ENCODE measurements around the gene RFX2.
"Not testable (repeated sequence)": the region's sequence is repeated elsewhere in the genome, so short reads cannot be mapped to it uniquely, and the experiment has no call there.

The RFX2 gene

DNA sequence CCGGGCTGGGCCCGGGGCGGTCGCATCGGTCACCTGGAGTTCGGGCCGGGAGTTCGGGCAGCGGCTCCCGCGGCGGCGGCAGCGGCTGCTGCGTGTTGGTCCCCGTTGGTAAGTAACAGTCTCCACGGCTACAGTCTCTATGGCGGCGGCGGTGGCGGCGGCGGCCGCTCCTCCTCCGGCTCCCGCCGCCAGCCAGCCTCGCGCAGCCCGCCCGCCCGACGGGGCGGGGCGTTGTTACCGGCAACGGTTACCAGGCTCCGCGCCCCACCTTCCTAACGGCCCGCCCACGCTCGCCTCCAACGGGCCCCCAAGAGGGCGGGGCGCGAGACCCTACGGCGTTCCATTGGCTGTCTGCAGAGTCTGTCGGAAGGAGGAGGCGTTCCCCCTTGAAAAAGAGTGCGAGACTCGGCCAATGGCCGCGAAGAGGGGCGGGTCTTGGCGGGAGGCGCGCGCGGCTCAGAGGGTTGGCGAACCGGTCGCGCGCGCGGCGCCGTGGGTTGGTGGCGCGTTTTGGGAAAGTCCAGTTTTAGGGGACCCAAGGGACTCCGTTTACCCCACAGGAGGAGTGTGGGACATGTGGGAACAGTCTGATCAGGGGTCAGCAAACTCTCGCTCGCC, at the start of gene RFX2:
TSS of gene RFX2 (minus strand) at position 141 of the 618 bp plus-strand sequence. CDS start 63,004 bp downstream, outside the sequence.
- DNase-seq (ENCODE audit: low spot score): peak; percentile 98

- no peak for DNase-seq (ENCODE audit: low spot score)
Observed at GRCh38 chr19:6156033-6156432, 45.7 kb upstream of the RFX2 start.

DNA sequence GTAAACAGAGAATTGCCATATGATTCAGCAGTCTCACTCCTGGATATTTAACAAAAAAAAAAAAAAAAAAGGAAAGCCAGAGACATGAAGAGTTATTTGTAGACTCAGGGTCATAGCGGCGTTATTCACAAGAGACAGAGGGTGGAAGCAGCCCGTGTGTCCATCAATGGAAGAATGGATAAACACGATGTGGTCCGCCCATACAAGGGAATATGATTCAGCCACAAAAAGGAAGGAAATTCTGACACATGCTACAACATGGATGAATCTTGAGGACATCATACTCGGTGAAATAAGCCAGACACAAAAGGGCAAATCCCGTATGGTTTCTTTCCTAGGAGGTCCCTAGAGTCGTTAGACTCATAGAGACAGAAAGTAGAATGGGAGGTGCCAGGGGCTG, 40.0 kb upstream of the RFX2 start:
- no peak for DNase-seq (ENCODE audit: low spot score)

DNA sequence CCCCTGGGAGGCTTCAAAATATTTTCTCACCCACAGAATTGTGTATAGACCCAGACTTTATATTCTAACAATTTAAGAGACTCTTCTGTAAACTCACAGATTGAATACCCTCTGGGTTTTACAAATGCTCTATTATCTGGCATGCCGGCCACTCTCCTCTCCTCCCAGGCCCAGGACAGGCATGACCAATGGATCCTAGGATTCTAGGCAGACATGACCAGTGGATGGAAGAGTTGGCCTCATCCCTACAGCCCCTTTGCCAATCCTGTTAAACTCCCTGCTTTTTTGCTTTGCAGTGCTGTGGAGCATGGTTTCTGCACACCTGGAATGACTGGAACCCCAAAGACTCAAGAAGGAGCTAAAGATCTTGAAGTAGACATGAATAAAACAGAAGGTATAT, 30.9 kb upstream of the RFX2 start:
- no peak for DNase-seq (ENCODE audit: low spot score)

GRCh38 chr19:6138511-6138910, 28.2 kb upstream of the RFX2 start:
- DNase-seq (ENCODE audit: low spot score): no peak

- no peak for DNase-seq (ENCODE audit: low spot score)
Observed at GRCh38 chr19:6138066-6138465, 27.8 kb upstream of the RFX2 start.

- no peak for DNase-seq (ENCODE audit: low spot score)
Observed at GRCh38 chr19:6133231-6133630, 22.9 kb upstream of the RFX2 start.

GRCh38 chr19:6132482-6132881, 22.2 kb upstream of the RFX2 start:
- DNase-seq (ENCODE audit: low spot score): no peak

- DNase-seq (ENCODE audit: low spot score): no peak
Observed at GRCh38 chr19:6127716-6128335, 17.5 kb upstream of the RFX2 start.

GRCh38 chr19:6126335-6126974, 16.2 kb upstream of the RFX2 start:
- peak; percentile 58 for DNase-seq (ENCODE audit: low spot score)

DNA sequence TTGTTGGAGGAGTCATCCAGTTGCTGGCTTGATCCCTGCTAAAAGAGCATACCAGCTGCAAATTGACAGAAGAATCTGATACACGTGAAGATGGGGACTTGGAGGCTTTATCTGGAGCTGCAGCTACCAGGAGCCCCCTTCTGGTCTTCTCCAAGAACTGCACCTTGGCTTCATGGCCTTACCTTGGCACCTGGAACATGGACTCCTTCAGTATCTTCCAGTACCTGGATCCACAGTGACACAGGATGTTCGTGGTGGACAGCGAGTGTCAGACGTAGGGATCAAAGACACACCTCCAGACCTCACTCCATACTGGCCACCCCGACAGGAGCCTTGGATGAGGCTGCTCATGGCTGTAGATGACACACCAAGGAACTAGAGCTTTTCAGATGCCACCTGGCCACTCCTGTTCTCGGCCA, 15.3 kb upstream of the RFX2 start:
- peak; percentile 64 for DNase-seq (ENCODE audit: low spot score)

- DNase-seq (ENCODE audit: low spot score): no peak
Observed at GRCh38 chr19:6119031-6119430, 8.7 kb upstream of the RFX2 start.

GRCh38 chr19:6118043-6118442, 7.7 kb upstream of the RFX2 start:
- no peak for DNase-seq (ENCODE audit: low spot score)

GRCh38 chr19:6117534-6117933, 7.2 kb upstream of the RFX2 start:
- no peak for DNase-seq (ENCODE audit: low spot score)

GRCh38 chr19:6116749-6117430, 6.6 kb upstream of the RFX2 start:
- DNase-seq (ENCODE audit: low spot score): no peak

GRCh38 chr19:6115992-6116391, 5.7 kb upstream of the RFX2 start:
- DNase-seq (ENCODE audit: low spot score): no peak

- DNase-seq (ENCODE audit: low spot score): no peak
Observed at GRCh38 chr19:6113616-6114188, 3.4 kb upstream of the RFX2 start.

GRCh38 chr19:6109947-6110346, 353 bp downstream of the RFX2 start:
- DNase-seq (ENCODE audit: low spot score): no peak

DNA sequence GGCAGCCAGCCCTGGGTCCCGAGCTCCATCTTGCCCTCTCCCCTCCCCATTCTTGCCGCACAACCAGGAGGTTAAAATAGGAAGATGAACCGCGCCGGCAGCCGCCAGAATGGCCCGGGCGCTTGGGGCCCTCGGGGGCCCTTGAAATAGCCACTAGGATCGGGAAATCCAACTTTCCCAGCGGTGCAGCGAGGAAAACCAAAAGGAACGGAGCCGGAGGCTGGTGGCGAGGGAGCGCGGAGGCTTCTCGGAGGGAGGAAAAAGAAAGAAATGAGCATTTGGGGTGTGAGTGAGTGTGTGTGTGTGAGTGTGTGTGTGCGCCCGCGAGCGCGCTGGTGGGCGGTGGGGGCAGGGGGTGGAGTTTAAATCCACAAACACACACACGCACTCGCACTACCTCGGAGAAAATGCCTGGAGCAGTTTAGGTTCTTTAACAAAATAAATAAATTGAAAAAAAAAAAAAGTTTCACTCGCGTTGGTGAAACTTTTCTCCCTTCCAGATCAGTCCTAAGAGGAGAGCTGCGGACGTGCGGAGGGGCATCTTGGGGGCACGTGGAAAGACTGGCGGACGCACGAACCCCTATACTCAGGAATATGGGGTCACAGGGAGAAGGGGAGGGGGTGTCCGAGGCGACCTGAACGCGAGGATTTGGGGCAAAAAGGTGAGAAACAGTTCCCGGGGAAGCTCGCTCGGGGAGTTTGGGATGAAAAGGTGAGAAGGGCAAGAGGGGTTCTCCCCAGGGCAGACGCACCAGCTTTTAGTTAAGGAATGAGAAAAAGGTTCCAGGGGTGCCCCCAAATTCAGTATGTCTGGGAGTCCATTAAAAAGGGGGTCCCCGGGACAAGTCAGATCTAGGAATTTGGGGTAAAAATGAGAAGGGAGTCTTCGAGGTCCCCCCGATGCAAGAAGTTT, 1.3 kb downstream of the RFX2 start:
- DNase-seq (ENCODE audit: low spot score): peak; percentile 35

- DNase-seq (ENCODE audit: low spot score): not testable (repeated sequence)
Observed at GRCh38 chr19:6106643-6107294, 3.5 kb downstream of the RFX2 start.

DNA sequence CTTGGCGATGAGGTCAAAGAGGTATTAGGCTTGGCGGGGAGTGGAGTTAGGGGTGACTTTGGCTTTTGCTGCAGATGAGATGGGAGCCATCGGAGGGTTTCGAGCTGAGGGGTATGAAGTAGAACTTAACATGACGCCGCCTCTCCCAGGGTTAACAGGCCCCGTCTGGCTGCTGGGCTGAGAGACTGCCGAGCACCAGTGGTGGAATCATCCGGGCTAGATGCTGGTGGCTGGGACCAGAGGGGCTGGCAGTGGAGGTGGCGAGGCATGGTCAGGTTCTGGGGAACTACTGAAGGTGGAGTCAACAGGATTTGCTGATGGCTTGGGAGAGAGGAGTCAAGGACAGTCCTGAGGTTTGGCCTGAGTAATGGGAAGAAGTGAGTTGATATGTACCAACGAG, 4.9 kb downstream of the RFX2 start:
- DNase-seq (ENCODE audit: low spot score): no peak

Measured in cerebellar cortex (tissue), 1 donor.